Neural cell (in vitro differentiated cells): ENCODE measurements around the gene KRT6A. TPM values are rescaled to one million over a fixed set of nuclear protein-coding genes. Genes with fewer than 3 reads are reported as not detected.

ENCODE experiments used
- H2AFZ ChIP-seq: fragments of 200-600, 300-800 bp; sonication (generic), shearing (Covaris generic); 2 replicates; pipeline ENCODE4 v1.6.0; 2014; ENCODE audit warnings: low read depth, mild to moderate bottlenecking, antibody characterized with exemption, low read length, moderate library complexity
- H3F3A ChIP-seq: fragments of 200-600 bp; shearing (Covaris generic); 2 replicates; pipeline ENCODE4 v1.6.1; 2016; ENCODE audit warnings: mild to moderate bottlenecking, moderate library complexity, mixed read lengths, antibody characterized with exemption, low read length; ENCODE audit not compliant: insufficient read depth, poor library complexity, severe bottlenecking
- H3K27ac ChIP-seq: fragments of 200-600, 300-800 bp; sonication (generic), shearing (Covaris generic); 2 replicates; pipeline ENCODE4 v1.5.1; 2014; ENCODE audit warnings: mild to moderate bottlenecking, low read length, moderate library complexity
- H3K27me3 ChIP-seq: fragments of 300-800, 200-600 bp; sonication (generic), shearing (Covaris generic); 2 replicates; pipeline ENCODE4 v1.6.0; 2014; ENCODE audit warnings: mild to moderate bottlenecking, low read depth, low read length, moderate library complexity; ENCODE audit not compliant: insufficient read depth
- H3K36me3 ChIP-seq: fragments of 300-800, 200-600 bp; sonication (generic), shearing (Covaris generic); 2 replicates; pipeline ENCODE4 v1.5.1; 2014; ENCODE audit warnings: mild to moderate bottlenecking, antibody characterized with exemption, low read length, moderate library complexity; ENCODE audit not compliant: insufficient read depth
- H3K4me2 ChIP-seq: fragments of 300-800, 200-600 bp; sonication (generic), shearing (Covaris generic); 2 replicates; pipeline ENCODE4 v1.6.0; 2014; ENCODE audit warnings: mild to moderate bottlenecking, low read length
- H3K4me3 ChIP-seq: fragments of 300-800, 200-600 bp; sonication (generic), shearing (Covaris generic); 2 replicates; pipeline ENCODE4 v1.5.1; 2014; ENCODE audit warnings: mild to moderate bottlenecking, low read length, moderate library complexity
- H3K79me2 ChIP-seq: fragments of 200-600 bp; shearing (Covaris generic); replicated peaks from 2 replicates; pipeline ENCODE4 v1.6.0; 2014; ENCODE audit warnings: mild to moderate bottlenecking, low read length, moderate library complexity; ENCODE audit not compliant: insufficient read depth
- H3K9ac ChIP-seq: fragments of 300-800, 200-600 bp; sonication (generic), shearing (Covaris generic); 2 replicates; pipeline ENCODE4 v1.6.1; 2016; ENCODE audit warnings: mild to moderate bottlenecking, low read length, mixed read lengths
- H3K9me2 ChIP-seq: fragments of 200-600 bp; shearing (Covaris generic); 2 replicates; pipeline ENCODE4 v1.6.1; 2016; ENCODE audit warnings: mild to moderate bottlenecking, low read length, mixed read lengths; ENCODE audit not compliant: insufficient read depth
- H3K9me3 ChIP-seq: fragments of 200-600, 300-800 bp; sonication (generic), shearing (Covaris generic); 2 replicates; pipeline ENCODE4 v1.6.1; 2016; ENCODE audit warnings: mild to moderate bottlenecking, mixed run types, low read length, moderate library complexity, mixed read lengths
- H4K20me1 ChIP-seq: fragments of 200-600 bp; shearing (Covaris generic); 2 replicates; pipeline ENCODE4 v1.6.1; 2016; ENCODE audit warnings: mild to moderate bottlenecking, mixed run types; ENCODE audit not compliant: insufficient read depth
- EP300 ChIP-seq: fragments of 450-650 bp; conservative IDR thresholded peaks from 2 replicates; pipeline ENCODE4 v1.6.1; 2014; ENCODE audit warnings: antibody characterized with exemption, mild to moderate bottlenecking, moderate library complexity; ENCODE audit not compliant: poor library complexity, severe bottlenecking
- EZH2 ChIP-seq: fragments of 200-600, 300-800 bp; shearing (Covaris generic), sonication (generic); IDR thresholded peaks from 2 replicates; pipeline ENCODE4 v1.6.1; 2014; ENCODE audit warnings: antibody characterized with exemption, low read length, borderline replicate concordance, mild to moderate bottlenecking; ENCODE audit not compliant: insufficient read depth, poor library complexity, severe bottlenecking
- MXI1 ChIP-seq: fragments of 450-650 bp; conservative IDR thresholded peaks from 2 replicates; pipeline ENCODE4 v1.6.1; 2014; ENCODE audit warnings: antibody characterized with exemption, mild to moderate bottlenecking; ENCODE audit not compliant: poor library complexity, severe bottlenecking
- POLR2AphosphoS5 ChIP-seq: IDR thresholded peaks from 2 replicates; pipeline ENCODE4 v1.6.1; 2012
- RAD21 ChIP-seq: fragments of 450-650 bp; conservative IDR thresholded peaks from 2 replicates; pipeline ENCODE4 v1.6.1; 2014; ENCODE audit warnings: antibody characterized with exemption, mild to moderate bottlenecking, moderate library complexity
- REST ChIP-seq: IDR thresholded peaks from 2 replicates; pipeline ENCODE4 v1.6.1; 2012; ENCODE audit warnings: borderline replicate concordance
- SMC3 ChIP-seq: fragments of 450-650 bp; conservative IDR thresholded peaks from 2 replicates; pipeline ENCODE4 v1.6.1; 2014; ENCODE audit warnings: antibody characterized with exemption, mild to moderate bottlenecking, moderate library complexity; ENCODE audit not compliant: poor library complexity
- TAF1 ChIP-seq: IDR thresholded peaks from 2 replicates; pipeline ENCODE4 v1.6.1; 2012; ENCODE audit warnings: low read depth
- polyA plus RNA-seq: library from polyadenylated mRNA; depleted of rRNA; stranded (reverse); fragments of >200 nt; gene quantifications from 2 replicates; pipeline ENCODE4 v1.2.3, GENCODE V29; 2014
- TF ChIP-seq, protein P1 (sequence below): fragments of 450-650 bp; IDR thresholded peaks from 2 replicates; pipeline ENCODE4 v1.5.1; 2014; ENCODE audit warnings: antibody characterized with exemption, mild to moderate bottlenecking, moderate library complexity; ENCODE audit not compliant: poor library complexity, severe bottlenecking

KRT6A gene
- polyA plus RNA-seq, 1 donor from 2014 or later: not detected

DNA sequence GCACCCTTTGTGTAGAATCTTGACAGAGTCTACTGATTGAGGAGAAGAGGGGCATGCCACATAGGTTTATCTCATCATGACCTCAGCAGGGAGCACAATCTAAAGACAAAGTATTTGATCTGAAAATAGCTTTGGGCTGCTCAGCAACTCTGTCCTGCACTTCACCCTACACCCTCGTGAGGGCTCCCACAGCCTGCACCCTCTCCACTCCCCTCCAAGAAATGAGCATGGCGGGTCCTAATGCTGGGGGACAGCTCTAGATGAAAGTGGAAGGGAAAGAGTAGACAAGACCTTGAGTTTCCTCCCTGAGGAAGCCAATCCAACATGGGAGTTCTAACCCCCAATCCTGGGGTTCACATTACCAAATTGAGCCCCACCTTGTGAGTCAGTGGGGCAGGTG is 37.8 kb upstream of the KRT6A start:
- H3K9me3 ChIP-seq: no peaks in the 10 kb centered on the region
- H4K20me1 ChIP-seq: no peaks in the 10 kb centered on the region
- H3K4me3 ChIP-seq: no peak overlapping the region
- H3K9ac ChIP-seq: no peak overlapping the region
- no peaks in the 10 kb centered on the region for H3K27me3 ChIP-seq
- no peaks in the 10 kb centered on the region for H3K79me2 ChIP-seq
- no peaks in the 10 kb centered on the region for H3F3A ChIP-seq
- H3K27ac ChIP-seq: no peak overlapping the region
- no peak overlapping the region for H3K4me2 ChIP-seq
- no peak overlapping the region for H2AFZ ChIP-seq
- H3K9me2 ChIP-seq: no peaks in the 10 kb centered on the region
- no peaks in the 10 kb centered on the region for H3K36me3 ChIP-seq
- TF ChIP-seq EZH2 (no peak), SMC3 (no peak), POLR2AphosphoS5 (no peak), RAD21 (no peak), REST (no peak), TAF1 (no peak), EP300 (no peak), MXI1 (no peak)
- TF ChIP-seq, protein P1, sequence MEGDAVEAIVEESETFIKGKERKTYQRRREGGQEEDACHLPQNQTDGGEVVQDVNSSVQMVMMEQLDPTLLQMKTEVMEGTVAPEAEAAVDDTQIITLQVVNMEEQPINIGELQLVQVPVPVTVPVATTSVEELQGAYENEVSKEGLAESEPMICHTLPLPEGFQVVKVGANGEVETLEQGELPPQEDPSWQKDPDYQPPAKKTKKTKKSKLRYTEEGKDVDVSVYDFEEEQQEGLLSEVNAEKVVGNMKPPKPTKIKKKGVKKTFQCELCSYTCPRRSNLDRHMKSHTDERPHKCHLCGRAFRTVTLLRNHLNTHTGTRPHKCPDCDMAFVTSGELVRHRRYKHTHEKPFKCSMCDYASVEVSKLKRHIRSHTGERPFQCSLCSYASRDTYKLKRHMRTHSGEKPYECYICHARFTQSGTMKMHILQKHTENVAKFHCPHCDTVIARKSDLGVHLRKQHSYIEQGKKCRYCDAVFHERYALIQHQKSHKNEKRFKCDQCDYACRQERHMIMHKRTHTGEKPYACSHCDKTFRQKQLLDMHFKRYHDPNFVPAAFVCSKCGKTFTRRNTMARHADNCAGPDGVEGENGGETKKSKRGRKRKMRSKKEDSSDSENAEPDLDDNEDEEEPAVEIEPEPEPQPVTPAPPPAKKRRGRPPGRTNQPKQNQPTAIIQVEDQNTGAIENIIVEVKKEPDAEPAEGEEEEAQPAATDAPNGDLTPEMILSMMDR: no peak

GRCh38 chr12:52530366-52530765 is 37.3 kb upstream of the KRT6A start:
- TF ChIP-seq MXI1 (no peak), EZH2 (no peak), RAD21 (no peak)
- no peaks in the 10 kb centered on the region for H3K27me3 ChIP-seq
- no peaks in the 10 kb centered on the region for H3K36me3 ChIP-seq
- H3K9me2 ChIP-seq: no peaks in the 10 kb centered on the region
- no peaks in the 10 kb centered on the region for H3F3A ChIP-seq
- H3K9ac ChIP-seq: no peak overlapping the region
- H3K4me3 ChIP-seq: no peak overlapping the region
- no peaks in the 10 kb centered on the region for H3K9me3 ChIP-seq
- no peak overlapping the region for H3K4me2 ChIP-seq
- no peaks in the 10 kb centered on the region for H4K20me1 ChIP-seq
- H3K27ac ChIP-seq: no peak overlapping the region
- H2AFZ ChIP-seq: no peak overlapping the region
- H3K79me2 ChIP-seq: no peaks in the 10 kb centered on the region

DNA sequence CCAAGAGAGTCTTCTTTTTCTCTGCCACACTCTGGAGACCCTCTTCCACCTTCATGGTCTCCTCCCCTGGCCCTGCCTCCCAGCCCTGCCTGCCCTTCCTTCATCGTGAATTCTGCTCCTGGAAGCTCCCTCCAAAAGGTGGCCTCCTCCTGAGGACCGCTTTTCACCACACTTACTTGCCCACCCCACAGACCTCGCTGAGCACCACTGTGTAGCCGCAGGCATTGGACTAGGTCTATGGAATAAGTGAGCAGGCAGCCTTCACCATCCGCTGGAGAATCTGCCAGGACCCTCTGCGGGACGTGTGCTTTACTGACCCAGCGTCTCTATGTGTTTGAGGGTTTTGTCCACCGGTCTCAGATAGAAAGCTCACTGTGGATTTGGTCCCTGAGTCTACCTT is 36.8 kb upstream of the KRT6A start:
- Histone ChIP-seq H3K9me3 (no peaks in the 10 kb centered on the region), H2AFZ (no peak overlapping the region), H3K9ac (no peak overlapping the region), H3K27ac (no peak overlapping the region), H3K9me2 (no peaks in the 10 kb centered on the region), H3F3A (no peaks in the 10 kb centered on the region), H3K4me3 (no peak overlapping the region), H3K36me3 (no peaks in the 10 kb centered on the region), H3K4me2 (no peak overlapping the region), H4K20me1 (no peaks in the 10 kb centered on the region), H3K79me2 (no peaks in the 10 kb centered on the region), H3K27me3 (no peaks in the 10 kb centered on the region)
- TF ChIP-seq EZH2: no peak
- TF ChIP-seq MXI1: no peak
- TF ChIP-seq POLR2AphosphoS5: no peak
- no peak for TF ChIP-seq REST
- TF ChIP-seq TAF1: no peak
- TF ChIP-seq RAD21: no peak
- TF ChIP-seq SMC3: no peak
- TF ChIP-seq EP300: no peak
- TF ChIP-seq, protein P1: no peak
